GM19025 (cell line): ENCODE data around the gene HDAC4.
"Not testable (repeated sequence)": the region's sequence is repeated elsewhere in the genome, so short reads cannot be mapped to it uniquely, and the experiment has no call there.

Experiments
- ATAC-seq: cut with Tn5 transposase; IDR thresholded peaks from one replicate; pipeline ENCODE4 v1.9.1; 2021; ENCODE audit warnings: mild to moderate bottlenecking, low read depth, moderate library complexity; ENCODE audit not compliant: unreplicated experiment

HDAC4 gene

GRCh38 chr2:239400596-239401066 is at the start of gene HDAC4:
Gene HDAC4, minus strand, starts transcription at chr2:239401020. Its CDS starts 48,321 bp downstream, at chr2:239352699.
- no peak for ATAC-seq

- not testable (repeated sequence) for ATAC-seq
These were observed 48.6 kb upstream of the HDAC4 start for GRCh38 chr2:239449468-239449867.

GRCh38 chr2:239445771-239446524 is 45.1 kb upstream of the HDAC4 start:
- ATAC-seq = no peak

GRCh38 chr2:239444626-239445577 is 44.1 kb upstream of the HDAC4 start:
- no peak for ATAC-seq

- no peak for ATAC-seq
These were observed 43.1 kb upstream of the HDAC4 start for GRCh38 chr2:239443666-239444567.

- ATAC-seq = no peak
These were observed 42.3 kb upstream of the HDAC4 start for GRCh38 chr2:239443102-239443620.

- ATAC-seq = no peak
These were observed 41.4 kb upstream of the HDAC4 start for GRCh38 chr2:239442192-239442591.

GRCh38 chr2:239441261-239442078 is 40.6 kb upstream of the HDAC4 start:
- no peak for ATAC-seq

- no peak for ATAC-seq
These were observed 39.7 kb upstream of the HDAC4 start for GRCh38 chr2:239440511-239440959.

GRCh38 chr2:239439754-239440315 is 39.0 kb upstream of the HDAC4 start:
- ATAC-seq = no peak

GRCh38 chr2:239438995-239439753 is 38.4 kb upstream of the HDAC4 start:
- no peak for ATAC-seq

GRCh38 chr2:239438368-239438767 is 37.5 kb upstream of the HDAC4 start:
- no peak for ATAC-seq

- ATAC-seq = no peak
These were observed 36.0 kb upstream of the HDAC4 start for GRCh38 chr2:239436669-239437335.

GRCh38 chr2:239436076-239436475 is 35.3 kb upstream of the HDAC4 start:
- ATAC-seq = no peak

GRCh38 chr2:239433777-239434403 is 33.1 kb upstream of the HDAC4 start:
- ATAC-seq = no peak

- ATAC-seq = no peak
These were observed 31.4 kb upstream of the HDAC4 start for GRCh38 chr2:239432174-239432573.

- no peak for ATAC-seq
These were observed 30.7 kb upstream of the HDAC4 start for GRCh38 chr2:239431536-239431935.
